HEK293T (cell line): Measurements from ENCODE around the gene IRF8.

ENCODE experiments used
- ELF4 ChIP-seq: fragments of 450-650 bp; IDR thresholded peaks from 2 replicates; pipeline ENCODE4 v1.6.1; 2017; ENCODE audit warnings: antibody characterized with exemption
- FOXM1 ChIP-seq: fragments of 450-650 bp; IDR thresholded peaks from 2 replicates; pipeline ENCODE4 v1.6.1; 2017; ENCODE audit warnings: mild to moderate bottlenecking, borderline replicate concordance

GRCh38 chr16:85943711-85944110, 44.7 kb downstream of the IRF8 start:
- TF ChIP-seq FOXM1 (no peak), ELF4 (no peak)
